WTC11 (cell line): ENCODE results near the gene KRT79.

ENCODE experiments used
- CTCF ChIP-seq: fragments of 200-600 bp; IDR thresholded peaks from 2 replicates; pipeline ENCODE4 v1.8.0; 2022; ENCODE audit warnings: antibody characterized with exemption
- E2F4 ChIP-seq: sonication (generic); formaldehyde crosslinking; IDR thresholded peaks from 2 replicates; pipeline ENCODE4 v1.8.1; 2022; ENCODE audit warnings: low read depth, mild to moderate bottlenecking, moderate library complexity, missing genetic modification reagents, borderline replicate concordance
- FOXK1 ChIP-seq: sonication (generic); formaldehyde crosslinking; IDR thresholded peaks from 2 replicates; pipeline ENCODE4 v1.8.0; 2022; ENCODE audit warnings: mild to moderate bottlenecking, moderate library complexity, missing genetic modification reagents
- NFE2L1 ChIP-seq: sonication (generic); formaldehyde crosslinking; IDR thresholded peaks from 2 replicates; pipeline ENCODE4 v1.8.1; 2023; ENCODE audit warnings: missing genetic modification reagents
- TCF7 ChIP-seq: sonication (generic); formaldehyde crosslinking; IDR thresholded peaks from 2 replicates; pipeline ENCODE4 v1.8.0; 2022; ENCODE audit warnings: mild to moderate bottlenecking, low read depth, missing genetic modification reagents, moderate library complexity
- TF ChIP-seq, protein P1 (sequence below): sonication (generic); formaldehyde crosslinking; conservative IDR thresholded peaks from 2 replicates; pipeline ENCODE4 v1.8.1; 2022; ENCODE audit warnings: mild to moderate bottlenecking, missing genetic modification reagents
- TF ChIP-seq, protein P2 (sequence below): sonication (generic); formaldehyde crosslinking; IDR thresholded peaks from 2 replicates; pipeline ENCODE4 v1.8.1; 2023; ENCODE audit warnings: mild to moderate bottlenecking, missing genetic modification reagents

- no peak for TF ChIP-seq CTCF
- TF ChIP-seq, protein P1, sequence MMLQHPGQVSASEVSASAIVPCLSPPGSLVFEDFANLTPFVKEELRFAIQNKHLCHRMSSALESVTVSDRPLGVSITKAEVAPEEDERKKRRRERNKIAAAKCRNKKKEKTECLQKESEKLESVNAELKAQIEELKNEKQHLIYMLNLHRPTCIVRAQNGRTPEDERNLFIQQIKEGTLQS (CRISPR knock-in tag), result no peak
- TF ChIP-seq E2F4 (CRISPR knock-in tag), result no peak
- no peak for TF ChIP-seq NFE2L1 (CRISPR knock-in tag)
- no peak for TF ChIP-seq TCF7 (CRISPR knock-in tag)
- TF ChIP-seq, protein P2, sequence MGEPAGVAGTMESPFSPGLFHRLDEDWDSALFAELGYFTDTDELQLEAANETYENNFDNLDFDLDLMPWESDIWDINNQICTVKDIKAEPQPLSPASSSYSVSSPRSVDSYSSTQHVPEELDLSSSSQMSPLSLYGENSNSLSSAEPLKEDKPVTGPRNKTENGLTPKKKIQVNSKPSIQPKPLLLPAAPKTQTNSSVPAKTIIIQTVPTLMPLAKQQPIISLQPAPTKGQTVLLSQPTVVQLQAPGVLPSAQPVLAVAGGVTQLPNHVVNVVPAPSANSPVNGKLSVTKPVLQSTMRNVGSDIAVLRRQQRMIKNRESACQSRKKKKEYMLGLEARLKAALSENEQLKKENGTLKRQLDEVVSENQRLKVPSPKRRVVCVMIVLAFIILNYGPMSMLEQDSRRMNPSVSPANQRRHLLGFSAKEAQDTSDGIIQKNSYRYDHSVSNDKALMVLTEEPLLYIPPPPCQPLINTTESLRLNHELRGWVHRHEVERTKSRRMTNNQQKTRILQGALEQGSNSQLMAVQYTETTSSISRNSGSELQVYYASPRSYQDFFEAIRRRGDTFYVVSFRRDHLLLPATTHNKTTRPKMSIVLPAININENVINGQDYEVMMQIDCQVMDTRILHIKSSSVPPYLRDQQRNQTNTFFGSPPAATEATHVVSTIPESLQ (CRISPR knock-in tag), result no peak
- TF ChIP-seq FOXK1 (CRISPR knock-in tag), result no peak
Observed at GRCh38 chr12:52808573-52809160, 25.4 kb downstream of the KRT79 start.
